OCI-LY7 (cell line): Measurements from ENCODE around the gene NMBR. TPM values are rescaled to one million over a fixed set of nuclear protein-coding genes. Genes with fewer than 3 reads are reported as not detected.

ENCODE experiments used
- BruUV-seq: library from RNA; stranded (reverse); fragments of 400-500 nt; replicated peaks from 2 replicates; lab custom pipeline; 2021; lab: Mats Ljungman, UMichigan
- CTCF ChIA-PET: fragments of 300-600 bp; sonication (Branson Sonifier 250); formaldehyde crosslinking; loops from one replicate; lab custom pipeline; 2022; ENCODE audit warnings: antibody characterized with exemption; ENCODE audit not compliant: unreplicated experiment; lab: Charles Lee
- POLR2A ChIA-PET: fragments of 300-600 bp; sonication (Branson Sonifier 250); formaldehyde crosslinking; loops from one replicate; lab custom pipeline; 2022; ENCODE audit warnings: antibody characterized with exemption; lab: Charles Lee
- DNase-seq: peaks from one replicate; pipeline ENCODE4 v3.0.0-alpha.2; 2015; ENCODE audit warnings: low spot score
- H2AFZ ChIP-seq: fragments of 200-600 bp; sonication (generic), shearing (Covaris generic); 2 replicates; pipeline ENCODE4 v1.6.1; 2014; ENCODE audit warnings: mild to moderate bottlenecking, antibody characterized with exemption, low read length, moderate library complexity
- H3K27ac ChIP-seq: fragments of 200-600 bp; sonication (generic); 2 replicates; pipeline ENCODE4 v1.5.1; 2014; ENCODE audit warnings: mixed run types, low read depth, mild to moderate bottlenecking, moderate library complexity, low read length, inconsistent platforms; ENCODE audit not compliant: poor library complexity, severe bottlenecking
- H3K36me3 ChIP-seq: fragments of 200-600 bp; sonication (generic); 2 replicates; pipeline ENCODE4 v1.6.1; 2014; ENCODE audit warnings: mild to moderate bottlenecking, antibody characterized with exemption, low read length, moderate library complexity, mixed read lengths; ENCODE audit not compliant: insufficient read depth
- H3K4me1 ChIP-seq: fragments of 200-600 bp; sonication (generic); 2 replicates; pipeline ENCODE4 v1.5.1; 2014; ENCODE audit warnings: mild to moderate bottlenecking, low read length; ENCODE audit not compliant: insufficient read depth, poor library complexity, severe bottlenecking
- H3K4me2 ChIP-seq: fragments of 200-600 bp; sonication (generic); 2 replicates; pipeline ENCODE4 v1.6.1; 2014; ENCODE audit warnings: mild to moderate bottlenecking, low read length
- H3K4me3 ChIP-seq: fragments of 200-600 bp; sonication (generic); 2 replicates; pipeline ENCODE4 v1.5.1; 2014; ENCODE audit warnings: mild to moderate bottlenecking, low read depth, low read length; ENCODE audit not compliant: poor library complexity, severe bottlenecking
- H3K79me2 ChIP-seq: fragments of 200-600 bp; sonication (generic); 2 replicates; pipeline ENCODE4 v1.6.1; 2016; ENCODE audit warnings: low read depth, mild to moderate bottlenecking, low read length, moderate library complexity, mixed read lengths; ENCODE audit not compliant: insufficient read depth
- H3K9me2 ChIP-seq: fragments of 200-600 bp; sonication (generic); 2 replicates; pipeline ENCODE4 v1.6.1; 2016; ENCODE audit warnings: mild to moderate bottlenecking, low read length, mixed read lengths; ENCODE audit not compliant: insufficient read depth
- H3K9me3 ChIP-seq: fragments of 200-600 bp; sonication (generic); 2 replicates; pipeline ENCODE4 v1.6.1; 2014; ENCODE audit warnings: mild to moderate bottlenecking, mixed run types, low read length, mixed read lengths
- H4K20me1 ChIP-seq: fragments of 200-600 bp; sonication (generic); 2 replicates; pipeline ENCODE4 v1.6.1; 2014; ENCODE audit warnings: mild to moderate bottlenecking, antibody characterized with exemption, low read length, moderate library complexity, mixed read lengths; ENCODE audit not compliant: insufficient read depth
- CTCF ChIP-seq: fragments of 200-600 bp; sonication (generic); conservative IDR thresholded peaks from 2 replicates; pipeline ENCODE4 v1.5.1; 2014; ENCODE audit warnings: mild to moderate bottlenecking, antibody characterized with exemption, low read length, moderate library complexity, mixed read lengths
- EZH2phosphoT487 ChIP-seq: fragments of 200-600 bp; sonication (generic); IDR thresholded peaks from 2 replicates; pipeline ENCODE4 v1.6.1; 2018; ENCODE audit warnings: low read depth, borderline replicate concordance, mild to moderate bottlenecking, mixed run types, antibody characterized with exemption, low read length, moderate library complexity, mixed read lengths
- intact Hi-C: fragments of 100-400 bp; cut with micrococcal nuclease; formaldehyde crosslinking; loops from one replicate; pipeline ENCODE4 v1.10.0; 2022; ENCODE audit not compliant: unreplicated experiment
- total RNA-seq, 2 experiments: library from RNA; depleted of rRNA in 1 of 2; stranded (reverse); fragments of >200 nt in 1 of 2; shearing (Covaris generic) in 1 of 2; gene quantifications; 2 replicates each; pipeline ENCODE4 v1.2.3, GENCODE V29; 2014 to 2022

NMBR gene
- total RNA-seq, 2 experiments from 2014 or later, result not detected

- Histone ChIP-seq H3K9me2 (no peaks in the 10 kb centered on the region), H4K20me1 (no peaks in the 10 kb centered on the region), H3K4me1 (no peaks in the 10 kb centered on the region), H2AFZ (no peak overlapping the region), H3K4me3 (no peak overlapping the region), H3K27ac (no peak overlapping the region), H3K9me3 (no peaks in the 10 kb centered on the region), H3K4me2 (no peak overlapping the region), H3K79me2 (no peaks in the 10 kb centered on the region), H3K36me3 (no peaks in the 10 kb centered on the region)
- BruUV-seq, result no TSS peak
- no peak for DNase-seq
- ChIA-PET POLR2A (no interaction called here), CTCF (no interaction called here)
- TF ChIP-seq CTCF (no peak), EZH2phosphoT487 (no peak)
- intact Hi-C loops, result no loop called here
Measured at GRCh38 chr6:142026471-142026870, 120.5 kb downstream of the NMBR start.

Other genes with a start within 250 kb of the NMBR start
- not detected in 2 replicates for gene GJE1, start 14.2 kb downstream of the NMBR start, total RNA-seq (2014; rRNA removed; shearing (Covaris generic))
- gene GJE1, start 14.2 kb downstream of the NMBR start, total RNA-seq (2022), result not detected in 2 replicates
- 21.6 and 37.9 TPM in 2 replicates for gene VTA1, start 141 bp upstream of the NMBR start, total RNA-seq (2014; rRNA removed; shearing (Covaris generic))
- 49.0 and 51.0 TPM in 2 replicates for gene VTA1, start 141 bp upstream of the NMBR start, total RNA-seq (2022)
- gene ADGRG6, start 154.9 kb upstream of the NMBR start, total RNA-seq (2014; rRNA removed; shearing (Covaris generic)), result not detected in 2 replicates
- not detected in 2 replicates for gene ADGRG6, start 154.9 kb upstream of the NMBR start, total RNA-seq (2022)